Epithelial cell of esophagus (primary cell): ENCODE results near the gene EPS15.
A peak's percentile ranks its signal among the peaks of the same experiment; 100 is the strongest.
"Not testable (repeated sequence)": the region's sequence is repeated elsewhere in the genome, so short reads cannot be mapped to it uniquely, and the experiment has no call there.

Experiments used
- DNase-seq: peaks from one replicate; pipeline ENCODE4 v3.0.0; 2010; ENCODE audit warnings: low read depth
- H3K4me3 ChIP-seq: 2 replicates; pipeline ENCODE4 v1.5.1; 2011; ENCODE audit warnings: mild to moderate bottlenecking, low read length, control low read depth
- TF ChIP-seq, protein P1 (sequence below): IDR thresholded peaks from 2 replicates; pipeline ENCODE4 v1.5.1; 2011; ENCODE audit warnings: low read depth, mild to moderate bottlenecking, low read length, control low read depth, inconsistent platforms; ENCODE audit not compliant: insufficient read depth; ENCODE audit errors: missing control alignments

EPS15 gene

DNA sequence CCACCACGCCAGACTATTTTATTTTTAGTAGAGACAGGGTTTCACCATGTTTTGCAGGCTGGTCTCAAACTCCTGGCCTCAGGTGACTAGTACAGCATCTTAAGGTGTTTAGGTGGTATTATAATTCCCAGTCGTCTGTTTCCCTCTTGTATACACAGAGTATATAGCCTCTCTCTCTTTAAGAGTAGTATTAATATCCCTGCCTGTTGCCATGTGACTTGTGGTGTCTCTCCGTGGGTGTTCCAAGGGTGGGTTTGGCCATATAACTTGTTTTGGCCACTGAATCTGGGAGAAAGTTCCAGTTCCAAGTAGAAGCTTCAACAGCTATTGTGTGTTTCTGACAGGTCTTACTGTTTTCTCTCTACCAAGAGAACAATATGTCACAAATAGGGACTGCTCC lies 29.6 kb downstream of the EPS15 start:
- H3K4me3 ChIP-seq: no peak overlapping the region
- TF ChIP-seq, protein P1, sequence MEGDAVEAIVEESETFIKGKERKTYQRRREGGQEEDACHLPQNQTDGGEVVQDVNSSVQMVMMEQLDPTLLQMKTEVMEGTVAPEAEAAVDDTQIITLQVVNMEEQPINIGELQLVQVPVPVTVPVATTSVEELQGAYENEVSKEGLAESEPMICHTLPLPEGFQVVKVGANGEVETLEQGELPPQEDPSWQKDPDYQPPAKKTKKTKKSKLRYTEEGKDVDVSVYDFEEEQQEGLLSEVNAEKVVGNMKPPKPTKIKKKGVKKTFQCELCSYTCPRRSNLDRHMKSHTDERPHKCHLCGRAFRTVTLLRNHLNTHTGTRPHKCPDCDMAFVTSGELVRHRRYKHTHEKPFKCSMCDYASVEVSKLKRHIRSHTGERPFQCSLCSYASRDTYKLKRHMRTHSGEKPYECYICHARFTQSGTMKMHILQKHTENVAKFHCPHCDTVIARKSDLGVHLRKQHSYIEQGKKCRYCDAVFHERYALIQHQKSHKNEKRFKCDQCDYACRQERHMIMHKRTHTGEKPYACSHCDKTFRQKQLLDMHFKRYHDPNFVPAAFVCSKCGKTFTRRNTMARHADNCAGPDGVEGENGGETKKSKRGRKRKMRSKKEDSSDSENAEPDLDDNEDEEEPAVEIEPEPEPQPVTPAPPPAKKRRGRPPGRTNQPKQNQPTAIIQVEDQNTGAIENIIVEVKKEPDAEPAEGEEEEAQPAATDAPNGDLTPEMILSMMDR: no peak
- DNase-seq: no peak

DNA sequence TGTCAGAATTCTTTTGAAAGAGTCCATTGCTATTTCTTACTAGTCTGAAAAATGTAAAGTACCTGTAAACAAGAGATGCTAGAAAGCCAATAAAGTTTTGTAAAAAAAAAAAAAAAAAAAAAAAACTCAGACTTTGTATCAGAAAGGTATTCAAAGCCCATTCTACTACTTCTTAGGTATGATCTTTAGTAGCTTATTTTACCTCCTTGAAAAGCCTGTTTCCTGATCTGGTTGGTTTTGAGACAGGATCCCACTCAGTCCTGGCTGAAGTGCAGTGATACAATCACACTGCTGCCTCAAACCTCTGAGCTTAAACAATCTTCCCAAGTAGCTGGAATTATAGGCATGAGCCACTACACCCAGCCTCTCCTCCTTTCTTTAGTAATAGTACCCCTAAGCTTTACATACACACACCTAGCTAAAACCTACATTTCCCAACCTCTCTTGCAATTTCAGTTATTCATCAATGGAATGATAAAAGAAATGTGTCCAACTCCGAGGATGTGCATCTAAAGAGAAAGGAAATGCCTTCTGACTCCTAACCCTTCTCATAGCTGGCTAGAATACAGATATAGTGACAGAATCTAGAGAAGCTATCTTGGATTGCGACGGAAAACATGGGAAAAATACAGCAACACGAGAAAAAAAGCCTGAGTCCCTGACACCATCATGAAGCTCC lies 30.6 kb downstream of the EPS15 start:
- TF ChIP-seq, protein P1: no peak
- no peak overlapping the region for H3K4me3 ChIP-seq
- DNase-seq: no peak

- DNase-seq: no peak
- TF ChIP-seq, protein P1: no peak
- H3K4me3 ChIP-seq: no peak overlapping the region
These were observed 31.4 kb downstream of the EPS15 start for GRCh38 chr1:51487628-51488027.

DNA sequence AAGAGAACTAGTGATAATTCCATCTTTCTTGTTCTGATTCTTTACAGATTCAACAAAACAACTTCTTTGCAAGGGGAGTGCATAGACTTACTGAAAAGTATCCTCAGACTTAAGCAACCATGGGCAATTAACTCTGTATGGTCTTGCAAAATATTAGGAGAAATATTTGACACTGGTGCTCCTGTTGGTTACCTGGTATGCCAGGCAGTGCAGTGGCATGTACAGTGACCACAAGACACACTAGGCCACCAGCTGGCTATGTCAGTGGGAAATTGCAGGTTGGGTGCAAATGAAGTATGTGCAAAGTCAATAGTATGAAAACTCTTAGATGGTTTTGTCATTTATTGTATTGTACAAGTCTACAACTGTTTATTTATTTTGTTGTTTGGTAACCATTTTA lies 34.5 kb downstream of the EPS15 start:
- peak; percentile 9 for DNase-seq
- H3K4me3 ChIP-seq: no peak overlapping the region
- TF ChIP-seq, protein P1: no peak

DNA sequence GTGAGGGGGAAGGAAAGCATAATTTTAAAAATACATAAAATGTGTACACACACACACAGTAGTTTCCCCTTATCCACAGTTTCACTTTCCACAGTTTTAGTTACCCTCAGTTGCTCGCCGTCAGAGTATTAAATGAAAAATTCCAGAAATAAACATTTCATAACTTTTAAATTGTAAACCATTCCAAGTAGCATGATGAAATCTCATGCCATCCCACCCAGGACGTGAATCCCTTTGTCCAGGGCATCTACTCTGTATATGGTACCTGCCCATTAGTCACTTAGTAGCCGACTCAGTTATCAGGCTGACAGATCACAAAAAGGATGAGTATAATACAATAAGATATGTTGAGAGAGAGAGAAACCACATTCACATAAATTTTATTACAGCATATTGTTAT lies 36.2 kb downstream of the EPS15 start:
- TF ChIP-seq, protein P1: no peak
- H3K4me3 ChIP-seq: no peak overlapping the region
- no peak for DNase-seq

DNA sequence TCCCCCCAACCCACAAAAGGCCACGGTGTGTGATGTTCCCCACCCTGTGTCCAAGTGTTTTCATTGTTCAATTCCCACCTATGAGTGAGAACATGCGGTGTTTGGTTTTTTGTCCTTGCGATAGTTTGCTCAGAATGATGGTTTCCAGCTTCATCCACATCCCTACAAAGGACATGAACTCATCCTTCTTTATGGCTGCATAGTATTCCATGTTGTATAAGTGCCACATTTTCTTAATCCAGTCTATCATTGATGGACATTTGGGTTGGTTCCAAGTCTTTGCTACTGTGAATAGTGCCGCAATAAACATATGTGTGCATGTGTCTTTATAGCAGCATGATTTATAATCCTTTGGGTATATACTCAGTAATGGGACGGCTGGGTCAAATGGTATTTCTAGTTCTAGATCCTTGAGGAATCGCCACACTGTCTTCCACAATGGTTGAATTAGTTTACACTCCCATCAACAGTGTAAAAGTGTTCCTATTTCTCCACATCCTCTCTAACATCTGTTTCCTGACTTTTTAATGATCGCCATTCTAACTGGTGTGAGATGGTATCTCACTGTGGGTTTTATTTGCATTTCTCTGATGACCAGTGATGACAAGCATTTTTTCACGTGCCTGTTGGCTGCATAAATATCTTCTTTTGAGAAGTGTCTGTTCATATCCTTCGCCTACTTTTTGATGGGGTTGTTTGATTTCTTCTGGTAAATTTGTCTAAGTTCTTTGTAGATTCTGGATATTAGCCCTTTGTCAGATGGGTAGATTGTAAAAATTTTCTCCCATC lies 44.0 kb downstream of the EPS15 start:
- not testable (repeated sequence) for DNase-seq, H3K4me3 ChIP-seq

- TF ChIP-seq, protein P1: no peak
- H3K4me3 ChIP-seq: no peak overlapping the region
- no peak for DNase-seq
These were observed 45.5 kb downstream of the EPS15 start for GRCh38 chr1:51473331-51474115.
